K562 (cell line): Measurements from ENCODE around the gene ZC3HAV1L. TPM values are rescaled to one million over a fixed set of nuclear protein-coding genes. Genes with fewer than 3 reads are reported as not detected.

Experiments
- ATAC-seq: fragments of 200-7000 bp; cut with Tn5 transposase; 3 replicates; pipeline ENCODE4 v1.9.1; 2020; ENCODE audit warnings: moderate library complexity
- BruUV-seq: library from RNA; stranded (reverse); fragments of 400-500 nt; replicated peaks from 2 replicates; lab custom pipeline; 2021; lab: Mats Ljungman, UMichigan
- CTCF ChIA-PET: fragments of 300-600 bp; formaldehyde crosslinking; extraction: SDS; loops from one replicate; lab custom pipeline; 2021; ENCODE audit warnings: low intra/inter-chr PET ratio; lab: Yijun Ruan, JAX
- POLR2A ChIA-PET: fragments of 300-600, 350-650 bp; sonication (Branson Sonifier 250); formaldehyde crosslinking; extraction: SDS; loops from one replicate; lab custom pipeline; 2021; ENCODE audit warnings: antibody characterized with exemption, inconsistent platforms; lab: Yijun Ruan, JAX
- DNase-seq, 4 experiments: peaks; one replicate each; pipeline versions ENCODE4 v3.0.0 to v3.0.0-alpha.2; 2011 to 2018; ENCODE audit warnings: low spot score in 3 of 4, mixed read lengths in 3 of 4; ENCODE audit errors: extremely low read depth in 1 of 4
- FAIRE-seq: peaks from 2 replicates; lab custom pipeline; 2011; peaks lifted over from hg19 to GRCh38; lab: Jason Lieb, UNC
- H2AFZ ChIP-seq: 2 replicates; pipeline ENCODE4 v1.6.0; 2011; ENCODE audit warnings: low read depth, low read length, control low read depth, inconsistent platforms
- H3K27ac ChIP-seq: fragments of 200-600 bp; 3 replicates; pipeline ENCODE4 v1.8.0; 2011; ENCODE audit warnings: low read depth, mild to moderate bottlenecking, control low read depth, inconsistent platforms, low read length, moderate library complexity, mixed read lengths; ENCODE audit errors: extremely low read depth
- H3K27me3 ChIP-seq, 2 experiments: fragments of 300-600 bp in 1 of 2; 2 replicates in 1 of 2; 3 replicates in 1 of 2; pipeline versions ENCODE4 v1.6.0 to v1.8.0; 2011; ENCODE audit warnings: inconsistent platforms in 2 of 2, low read length in 2 of 2, mild to moderate bottlenecking in 1 of 2, mixed read lengths in 1 of 2, moderate library complexity in 1 of 2; ENCODE audit not compliant: control insufficient read depth in 2 of 2, insufficient read depth in 2 of 2
- H3K36me3 ChIP-seq: fragments of 300-600 bp; 3 replicates; pipeline ENCODE4 v1.8.0; 2011; ENCODE audit warnings: mild to moderate bottlenecking, low read length, inconsistent platforms; ENCODE audit not compliant: control insufficient read depth, insufficient read depth
- H3K4me1 ChIP-seq, 2 experiments: fragments of 200-600 bp in 1 of 2; replicated peaks in 1 of 2; 2 replicates in 1 of 2; 3 replicates in 1 of 2; pipeline versions ENCODE4 v1.5.1 to v1.8.0; 2011; ENCODE audit warnings: inconsistent platforms in 2 of 2, low read length in 2 of 2, mild to moderate bottlenecking in 1 of 2, mixed read lengths in 1 of 2, moderate library complexity in 1 of 2; ENCODE audit not compliant: control insufficient read depth in 2 of 2, insufficient read depth in 2 of 2
- H3K4me2 ChIP-seq: 2 replicates; pipeline ENCODE4 v1.6.1; 2011; ENCODE audit warnings: low read length, control low read depth, inconsistent platforms, mixed read lengths; ENCODE audit not compliant: insufficient read depth
- H3K4me3 ChIP-seq: fragments of 200-600 bp; sonication (generic), shearing (Covaris generic); 2 replicates; pipeline ENCODE4 v1.5.1; 2016; ENCODE audit warnings: control low read depth, inconsistent platforms
- H3K79me2 ChIP-seq: fragments of 200-600 bp; 3 replicates; pipeline ENCODE4 v1.8.0; 2011; ENCODE audit warnings: low read length, inconsistent platforms; ENCODE audit not compliant: control insufficient read depth, insufficient read depth
- H3K9ac ChIP-seq, 2 experiments: 2 replicates each; pipeline versions ENCODE4 v1.6.0 to v1.6.1; 2011; ENCODE audit warnings: low read depth in 2 of 2, low read length in 2 of 2, control low read depth in 1 of 2, inconsistent platforms in 1 of 2, mild to moderate bottlenecking in 1 of 2, mixed read lengths in 1 of 2; ENCODE audit not compliant: insufficient read depth in 1 of 2
- H3K9me1 ChIP-seq: one replicate; pipeline ENCODE4 v1.6.0; 2011; ENCODE audit warnings: inconsistent platforms, mild to moderate bottlenecking, low read length, moderate library complexity; ENCODE audit not compliant: control insufficient read depth, insufficient read depth
- H3K9me3 ChIP-seq: replicated peaks from 2 replicates; pipeline ENCODE4 v1.5.1; 2011; ENCODE audit warnings: low read depth, low read length, inconsistent platforms; ENCODE audit not compliant: control insufficient read depth, insufficient read depth
- H4K20me1 ChIP-seq: replicated peaks from 2 replicates; pipeline ENCODE4 v1.6.1; 2011; ENCODE audit warnings: low read length, inconsistent platforms, mixed read lengths; ENCODE audit not compliant: control insufficient read depth, insufficient read depth
- FOXA3 ChIP-seq, 2 experiments: fragments of 450-650 bp in 1 of 2; sonication (generic) in 1 of 2; formaldehyde crosslinking; IDR thresholded peaks in 1 of 2; conservative IDR thresholded peaks in 1 of 2; 2 replicates each; pipeline versions ENCODE4 v1.4.0 to v1.8.0; 2020 to 2022; ENCODE audit warnings: mild to moderate bottlenecking in 2 of 2, missing genetic modification reagents in 1 of 2
- JUN ChIP-seq, 2 experiments: sonication (generic) in 1 of 2; formaldehyde crosslinking in 1 of 2; IDR thresholded peaks; 2 replicates each; pipeline versions ENCODE4 v1.6.1 to v1.8.0; 2012 to 2022; ENCODE audit warnings: borderline replicate concordance in 2 of 2, mild to moderate bottlenecking in 2 of 2, improper control_type of control experiment in 1 of 2, low read depth in 1 of 2, low read length in 1 of 2, missing genetic modification reagents in 1 of 2
- PBX2 ChIP-seq, 2 experiments: IDR thresholded peaks in 1 of 2; conservative IDR thresholded peaks in 1 of 2; 2 replicates each; pipeline ENCODE4 v1.6.1; 2016; ENCODE audit warnings: low read depth in 2 of 2, mild to moderate bottlenecking in 1 of 2, missing compliant biosample characterization in 1 of 2, missing genetic modification characterization in 1 of 2, moderate library complexity in 1 of 2
- POLR2H ChIP-seq: IDR thresholded peaks from 2 replicates; pipeline ENCODE4 v1.6.1; 2016; ENCODE audit warnings: missing genetic modification characterization, low read depth, mild to moderate bottlenecking, control low read depth, missing compliant biosample characterization, moderate library complexity
- SAFB ChIP-seq: fragments of 200-400 bp; formaldehyde crosslinking; IDR thresholded peaks from 2 replicates; pipeline ENCODE4 v1.6.1; 2017; ENCODE audit warnings: low read depth, low read length, borderline replicate concordance
- SMARCA5 ChIP-seq: fragments of 450-650 bp; IDR thresholded peaks from 2 replicates; pipeline ENCODE4 v1.6.1; 2016
- SNRNP70 ChIP-seq: fragments of 200-400 bp; formaldehyde crosslinking; optimal IDR thresholded peaks from 2 replicates; pipeline ENCODE3; 2017; ENCODE audit warnings: low read depth, low read length
- ZNF134 ChIP-seq: fragments of 250-450 bp; sonication (Bioruptor Pico); conservative IDR thresholded peaks from 2 replicates; pipeline ENCODE4 v1.4.0; 2020
- WGBS: fragments of 100-300 bp; shearing (Covaris generic); methylation state at CpG from one replicate; pipeline ENCODE4 v1.1.6; 2016; ENCODE audit warnings: low coverage, mixed read lengths; ENCODE audit not compliant: insufficient coverage; ENCODE audit errors: missing lambda C conversion rate; 5-methylcytosine and 5-hydroxymethylcytosine counted together
- in situ Hi-C: fragments of 300-500 bp; cut with MboI; formaldehyde crosslinking; loops from 4 replicates; pipeline ENCODE4 v1.15.0; 2018; ENCODE audit warnings: inconsistent platforms, mixed read lengths
- intact Hi-C: fragments of 100-400 bp; cut with micrococcal nuclease; formaldehyde crosslinking; loops from 2 replicates; pipeline ENCODE4 v1.14.2; 2022
- polyA plus RNA-seq, 8 experiments: library from polyadenylated mRNA; depleted of rRNA in 4 of 8; stranded (reverse) in 5 of 8; unstranded in 3 of 8; fragments of >200 nt; fragmentation: Nextera tagmentation in 2 of 8; fragmentation: Illumina TruSeq in 1 of 8; extraction: Ambion mirVana in 2 of 8; extraction: Trizol in 1 of 8; gene quantifications; 2 replicates each; pipeline versions ENCODE4 v1.2.1 to v1.2.3, GENCODE V29; 2011 to 2014; ENCODE audit warnings: inconsistent platforms in 1 of 8, missing spikeins in 1 of 8
- total RNA-seq, 7 experiments: library from RNA; depleted of rRNA in 6 of 7; stranded (reverse); fragments of >200 nt in 6 of 7; fragmentation: Illumina TruSeq in 2 of 7; extraction: Trizol in 2 of 7; gene quantifications; 2 replicates each; pipeline versions ENCODE4 v1.2.1 to v1.2.3, GENCODE V29; 2011 to 2021; ENCODE audit warnings: low replicate concordance in 1 of 7
- TF ChIP-seq, protein P1 (sequence below): fragments of 250-450 bp; sonication (Bioruptor Pico); IDR thresholded peaks from 2 replicates; pipeline ENCODE4 v1.5.0; 2021
- TF ChIP-seq, protein P2 (sequence below): fragments of 250-450 bp; sonication (Bioruptor Pico); IDR thresholded peaks from 2 replicates; pipeline ENCODE4 v1.5.0; 2021
- TF ChIP-seq, protein P3 (sequence below): sonication (generic); formaldehyde crosslinking; IDR thresholded peaks from 2 replicates; pipeline ENCODE4 v1.8.0; 2022; ENCODE audit warnings: missing genetic modification reagents, mild to moderate bottlenecking, borderline replicate concordance
- TF ChIP-seq, protein P4 (sequence below): IDR thresholded peaks from 2 replicates; pipeline ENCODE4 v1.6.1; 2011; ENCODE audit not compliant: insufficient read length; ENCODE audit errors: extremely low read depth

The ZC3HAV1L gene
- total and polyA plus RNA-seq, 9 of the 15 experiments (the other 6 are each of a cell fraction or from before 2014, with no cell fraction given) = not detected

GRCh38 chr7:139084709-139085108 is 48.9 kb upstream of the ZC3HAV1L start:
- 82% methylated on average over 5 of the region's 5 CpGs for WGBS
- no TSS peak for BruUV-seq
- CTCF ChIA-PET = no interaction called here
- DNase-seq = no peak
- H3K4me2 ChIP-seq = no peak overlapping the region
- POLR2A ChIA-PET = interaction anchor here (0.8 kb wide), 1 partner anchor 32 kb away, joined by 3 read pairs; no protein-coding TSS in a partner anchor
- in situ Hi-C loops (no loop called here), intact Hi-C loops (no loop called here)
- H3K79me2 ChIP-seq = peaks cover 11% of the 10 kb centered on the region; the same call in 1 of the 3 replicates
- no peak overlapping the region for H2AFZ ChIP-seq
- no peak for FAIRE-seq
- no peak overlapping the region for H3K9ac ChIP-seq
- H3K4me3 ChIP-seq = no peak overlapping the region
- H3K27ac ChIP-seq = no peak overlapping the region
- H3K9me3 ChIP-seq = peaks cover 18% of the 10 kb centered on the region
- no peaks in the 10 kb centered on the region for H3K27me3 ChIP-seq
- no peaks in the 10 kb centered on the region for H3K9me1 ChIP-seq
- H3K4me1 ChIP-seq = no peaks in the 10 kb centered on the region; a peak in 1 of 5 replicates
- TF ChIP-seq, protein P1, sequence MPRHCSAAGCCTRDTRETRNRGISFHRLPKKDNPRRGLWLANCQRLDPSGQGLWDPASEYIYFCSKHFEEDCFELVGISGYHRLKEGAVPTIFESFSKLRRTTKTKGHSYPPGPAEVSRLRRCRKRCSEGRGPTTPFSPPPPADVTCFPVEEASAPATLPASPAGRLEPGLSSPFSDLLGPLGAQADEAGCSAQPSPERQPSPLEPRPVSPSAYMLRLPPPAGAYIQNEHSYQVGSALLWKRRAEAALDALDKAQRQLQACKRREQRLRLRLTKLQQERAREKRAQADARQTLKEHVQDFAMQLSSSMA = no peak
- TF ChIP-seq POLR2H (tag) (0 out of 2 replicates have a peak, but pooled peaks have one; percentile 13), SNRNP70 (no peak), JUN (IDR thresholded peaks at IDR 0.05; ENCODE audit: borderline replicate concordance, low read depth, low read length) (no peak), JUN (CRISPR knock-in tag; IDR thresholded peaks at IDR 0.05; ENCODE audit: borderline replicate concordance) (no peak), PBX2 (CRISPR knock-in tag; IDR thresholded peaks at IDR 0.05; ENCODE audit: low read depth) (no peak), PBX2 (tag; conservative IDR thresholded peaks at IDR 0.05; ENCODE audit: low read depth) (no peak), SAFB (no peak), FOXA3 (CRISPR knock-in tag; conservative IDR thresholded peaks at IDR 0.05 in 1 of 2, IDR thresholded peaks at IDR 0.05 in 1 of 2) (0 out of 4 replicates have a peak, but pooled peaks of 1 of the 2 experiments have one; percentile 17), SMARCA5 (no peak), ZNF134 (CRISPR knock-in tag) (no peak)
- TF ChIP-seq, protein P2, sequence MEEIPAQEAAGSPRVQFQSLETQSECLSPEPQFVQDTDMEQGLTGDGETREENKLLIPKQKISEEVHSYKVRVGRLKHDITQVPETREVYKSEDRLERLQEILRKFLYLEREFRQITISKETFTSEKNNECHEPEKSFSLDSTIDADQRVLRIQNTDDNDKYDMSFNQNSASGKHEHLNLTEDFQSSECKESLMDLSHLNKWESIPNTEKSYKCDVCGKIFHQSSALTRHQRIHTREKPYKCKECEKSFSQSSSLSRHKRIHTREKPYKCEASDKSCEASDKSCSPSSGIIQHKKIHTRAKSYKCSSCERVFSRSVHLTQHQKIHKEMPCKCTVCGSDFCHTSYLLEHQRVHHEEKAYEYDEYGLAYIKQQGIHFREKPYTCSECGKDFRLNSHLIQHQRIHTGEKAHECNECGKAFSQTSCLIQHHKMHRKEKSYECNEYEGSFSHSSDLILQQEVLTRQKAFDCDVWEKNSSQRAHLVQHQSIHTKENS = no peak
- TF ChIP-seq, protein P3, sequence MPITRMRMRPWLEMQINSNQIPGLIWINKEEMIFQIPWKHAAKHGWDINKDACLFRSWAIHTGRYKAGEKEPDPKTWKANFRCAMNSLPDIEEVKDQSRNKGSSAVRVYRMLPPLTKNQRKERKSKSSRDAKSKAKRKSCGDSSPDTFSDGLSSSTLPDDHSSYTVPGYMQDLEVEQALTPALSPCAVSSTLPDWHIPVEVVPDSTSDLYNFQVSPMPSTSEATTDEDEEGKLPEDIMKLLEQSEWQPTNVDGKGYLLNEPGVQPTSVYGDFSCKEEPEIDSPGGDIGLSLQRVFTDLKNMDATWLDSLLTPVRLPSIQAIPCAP (CRISPR knock-in tag) = no peak
- TF ChIP-seq, protein P4, sequence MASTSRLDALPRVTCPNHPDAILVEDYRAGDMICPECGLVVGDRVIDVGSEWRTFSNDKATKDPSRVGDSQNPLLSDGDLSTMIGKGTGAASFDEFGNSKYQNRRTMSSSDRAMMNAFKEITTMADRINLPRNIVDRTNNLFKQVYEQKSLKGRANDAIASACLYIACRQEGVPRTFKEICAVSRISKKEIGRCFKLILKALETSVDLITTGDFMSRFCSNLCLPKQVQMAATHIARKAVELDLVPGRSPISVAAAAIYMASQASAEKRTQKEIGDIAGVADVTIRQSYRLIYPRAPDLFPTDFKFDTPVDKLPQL = no peak
- peaks cover 98% of the 10 kb centered on the region for H3K36me3 ChIP-seq
- peaks cover 4% of the 10 kb centered on the region; the same call in 1 of the 2 replicates for H4K20me1 ChIP-seq
- ATAC-seq = no peak
